HepG2 (cell line): ENCODE results near the gene TMEM59. TPM values are rescaled to one million over a fixed set of nuclear protein-coding genes. Genes with fewer than 3 reads are reported as not detected.
A peak's percentile ranks its signal among the peaks of the same experiment; 100 is the strongest.

Experiments
- AHR ChIP-seq: IDR thresholded peaks from 2 replicates; pipeline ENCODE4 v1.6.1; 2018; ENCODE audit warnings: missing genetic modification reagents, missing compliant biosample characterization
- CCAR2 ChIP-seq: fragments of 200-400 bp; formaldehyde crosslinking; optimal IDR thresholded peaks from 2 replicates; pipeline ENCODE3; 2018; ENCODE audit warnings: low read depth, mild to moderate bottlenecking, low read length, moderate library complexity
- KDM4B ChIP-seq: sonication (generic); formaldehyde crosslinking; IDR thresholded peaks from 2 replicates; pipeline ENCODE4 v1.4.0; 2020; ENCODE audit warnings: missing genetic modification reagents
- SKI ChIP-seq: fragments of 450-650 bp; IDR thresholded peaks from one replicate; pipeline ENCODE4 v1.6.1; 2018; ENCODE audit warnings: mild to moderate bottlenecking; ENCODE audit not compliant: partially characterized antibody
- TEAD2 ChIP-seq: sonication (generic); formaldehyde crosslinking; IDR thresholded peaks from 2 replicates; pipeline ENCODE4 v1.9.0; 2021; ENCODE audit warnings: missing genetic modification reagents
- ZMYM2 ChIP-seq: sonication (generic); formaldehyde crosslinking; IDR thresholded peaks from 2 replicates; pipeline ENCODE4 v1.8.0; 2022; ENCODE audit warnings: mild to moderate bottlenecking, missing genetic modification reagents
- ZNF124 ChIP-seq: sonication (generic); formaldehyde crosslinking; IDR thresholded peaks from 2 replicates; pipeline ENCODE4 v1.4.0; 2020; ENCODE audit warnings: missing genetic modification reagents
- ZNF292 ChIP-seq: sonication (generic); formaldehyde crosslinking; IDR thresholded peaks from 2 replicates; pipeline ENCODE4 v1.8.1; 2022; ENCODE audit warnings: mild to moderate bottlenecking, low read depth, missing genetic modification reagents, borderline replicate concordance
- ZNF709 ChIP-seq: sonication (generic); formaldehyde crosslinking; IDR thresholded peaks from 2 replicates; pipeline ENCODE4 v1.5.0; 2020; ENCODE audit warnings: mild to moderate bottlenecking, missing genetic modification reagents
- polyA plus RNA-seq, 8 experiments: library from polyadenylated mRNA; depleted of rRNA in 3 of 8; stranded (reverse) in 7 of 8; unstranded in 1 of 8; fragments of >200 nt; fragmentation: Illumina TruSeq in 4 of 8; extraction: Trizol in 4 of 8; gene quantifications; 2 replicates each; pipeline versions ENCODE4 v1.2.1 to v1.2.3, GENCODE V29; 2011 to 2016; ENCODE audit warnings: low read depth in 4 of 8, missing spikeins in 1 of 8, mixed read lengths in 1 of 8; ENCODE audit not compliant: insufficient read depth in 1 of 8
- total RNA-seq, 5 experiments: library from RNA; depleted of rRNA; stranded (reverse); fragments of >200 nt; fragmentation: Illumina TruSeq; extraction: Trizol; gene quantifications; 2 replicates each; pipeline ENCODE4 v1.2.3, GENCODE V29; 2016; ENCODE audit warnings: low read depth in 1 of 5
- TF ChIP-seq, protein P1 (sequence below): sonication (generic); formaldehyde crosslinking; conservative IDR thresholded peaks from 2 replicates; pipeline ENCODE4 v1.4.0; 2020; ENCODE audit warnings: mild to moderate bottlenecking, missing genetic modification reagents, moderate library complexity
- TF ChIP-seq, protein P2 (sequence below): sonication (generic); formaldehyde crosslinking; IDR thresholded peaks from 2 replicates; pipeline ENCODE4 v1.4.0; 2020; ENCODE audit warnings: missing genetic modification reagents
- TF ChIP-seq, protein P3 (sequence below): sonication (generic); formaldehyde crosslinking; IDR thresholded peaks from 2 replicates; pipeline ENCODE4 v1.5.0; 2020; ENCODE audit warnings: missing genetic modification reagents, mild to moderate bottlenecking, borderline replicate concordance
- TF ChIP-seq, protein P4 (sequence below): sonication (generic); formaldehyde crosslinking; IDR thresholded peaks from 2 replicates; pipeline ENCODE4 v1.8.1; 2023; ENCODE audit warnings: mild to moderate bottlenecking, missing genetic modification reagents
- TF ChIP-seq, protein P5 (sequence below): IDR thresholded peaks from 2 replicates; pipeline ENCODE4 v1.6.1; 2016; ENCODE audit warnings: missing biosample characterization, missing genetic modification reagents, low read depth
- TF ChIP-seq, protein P6 (sequence below): sonication (generic); formaldehyde crosslinking; IDR thresholded peaks from 2 replicates; pipeline ENCODE4 v1.5.1; 2020; ENCODE audit warnings: missing genetic modification reagents, mild to moderate bottlenecking, borderline replicate concordance
- TF ChIP-seq, protein P7 (sequence below): fragments of 450-650 bp; IDR thresholded peaks from 2 replicates; pipeline ENCODE4 v1.6.1; 2016

TMEM59 gene
- total and polyA plus RNA-seq, 2 of the 13 experiments (the other 11 are each of a cell fraction or from before 2014, with no cell fraction given): 147 to 363 TPM

DNA sequence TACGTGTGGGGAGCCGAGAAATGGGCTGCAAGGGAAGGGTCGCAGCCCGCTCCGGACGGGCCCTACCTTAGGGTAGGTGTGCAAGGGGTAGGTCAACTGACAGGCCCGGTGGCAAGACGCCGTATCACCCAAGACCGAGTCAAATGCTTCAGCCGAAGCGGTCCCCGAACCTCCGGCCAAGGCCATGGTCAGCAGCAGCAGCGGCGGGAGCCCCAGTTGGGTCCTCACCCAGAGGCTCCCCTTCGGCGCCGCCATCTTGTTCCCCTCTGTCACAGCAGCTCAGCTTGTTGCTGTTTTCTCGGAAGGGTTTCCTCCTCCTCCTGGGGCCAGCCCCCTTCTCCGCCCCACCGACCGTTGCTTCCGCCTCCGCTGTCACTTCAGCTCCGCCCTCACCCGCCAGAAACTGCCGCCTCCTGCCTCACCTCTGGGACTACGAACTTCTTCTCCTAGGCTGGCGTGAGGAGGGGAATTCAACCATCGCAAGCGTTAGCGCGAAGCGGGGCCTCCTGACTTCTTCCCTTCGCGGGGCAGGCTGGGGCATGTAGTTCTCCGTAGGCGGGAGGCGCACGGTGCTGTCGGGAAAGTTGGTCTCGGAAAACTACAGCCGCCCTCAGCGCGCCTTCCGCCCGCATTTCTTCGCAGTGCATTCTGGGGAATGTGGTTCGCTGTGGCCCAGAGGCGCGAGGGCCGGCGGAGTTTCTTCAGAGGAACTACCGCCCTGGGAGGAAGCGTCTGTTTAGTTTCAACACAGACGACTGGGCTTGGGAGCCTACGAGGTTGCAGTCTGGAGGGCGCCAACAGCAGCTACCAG, at the start of gene TMEM59, which contains the start of gene TCEANC2 (continued):
- TF ChIP-seq, protein P1, sequence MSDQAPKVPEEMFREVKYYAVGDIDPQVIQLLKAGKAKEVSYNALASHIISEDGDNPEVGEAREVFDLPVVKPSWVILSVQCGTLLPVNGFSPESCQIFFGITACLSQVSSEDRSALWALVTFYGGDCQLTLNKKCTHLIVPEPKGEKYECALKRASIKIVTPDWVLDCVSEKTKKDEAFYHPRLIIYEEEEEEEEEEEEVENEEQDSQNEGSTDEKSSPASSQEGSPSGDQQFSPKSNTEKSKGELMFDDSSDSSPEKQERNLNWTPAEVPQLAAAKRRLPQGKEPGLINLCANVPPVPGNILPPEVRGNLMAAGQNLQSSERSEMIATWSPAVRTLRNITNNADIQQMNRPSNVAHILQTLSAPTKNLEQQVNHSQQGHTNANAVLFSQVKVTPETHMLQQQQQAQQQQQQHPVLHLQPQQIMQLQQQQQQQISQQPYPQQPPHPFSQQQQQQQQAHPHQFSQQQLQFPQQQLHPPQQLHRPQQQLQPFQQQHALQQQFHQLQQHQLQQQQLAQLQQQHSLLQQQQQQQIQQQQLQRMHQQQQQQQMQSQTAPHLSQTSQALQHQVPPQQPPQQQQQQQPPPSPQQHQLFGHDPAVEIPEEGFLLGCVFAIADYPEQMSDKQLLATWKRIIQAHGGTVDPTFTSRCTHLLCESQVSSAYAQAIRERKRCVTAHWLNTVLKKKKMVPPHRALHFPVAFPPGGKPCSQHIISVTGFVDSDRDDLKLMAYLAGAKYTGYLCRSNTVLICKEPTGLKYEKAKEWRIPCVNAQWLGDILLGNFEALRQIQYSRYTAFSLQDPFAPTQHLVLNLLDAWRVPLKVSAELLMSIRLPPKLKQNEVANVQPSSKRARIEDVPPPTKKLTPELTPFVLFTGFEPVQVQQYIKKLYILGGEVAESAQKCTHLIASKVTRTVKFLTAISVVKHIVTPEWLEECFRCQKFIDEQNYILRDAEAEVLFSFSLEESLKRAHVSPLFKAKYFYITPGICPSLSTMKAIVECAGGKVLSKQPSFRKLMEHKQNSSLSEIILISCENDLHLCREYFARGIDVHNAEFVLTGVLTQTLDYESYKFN (CRISPR knock-in tag): peak; percentile 35
- peak; percentile 17; the same call in 1 of the 2 replicates for TF ChIP-seq ZNF709 (CRISPR knock-in tag)
- TF ChIP-seq ZNF124: no peak; the same call in 1 of the 2 replicates
- TF ChIP-seq, protein P2, sequence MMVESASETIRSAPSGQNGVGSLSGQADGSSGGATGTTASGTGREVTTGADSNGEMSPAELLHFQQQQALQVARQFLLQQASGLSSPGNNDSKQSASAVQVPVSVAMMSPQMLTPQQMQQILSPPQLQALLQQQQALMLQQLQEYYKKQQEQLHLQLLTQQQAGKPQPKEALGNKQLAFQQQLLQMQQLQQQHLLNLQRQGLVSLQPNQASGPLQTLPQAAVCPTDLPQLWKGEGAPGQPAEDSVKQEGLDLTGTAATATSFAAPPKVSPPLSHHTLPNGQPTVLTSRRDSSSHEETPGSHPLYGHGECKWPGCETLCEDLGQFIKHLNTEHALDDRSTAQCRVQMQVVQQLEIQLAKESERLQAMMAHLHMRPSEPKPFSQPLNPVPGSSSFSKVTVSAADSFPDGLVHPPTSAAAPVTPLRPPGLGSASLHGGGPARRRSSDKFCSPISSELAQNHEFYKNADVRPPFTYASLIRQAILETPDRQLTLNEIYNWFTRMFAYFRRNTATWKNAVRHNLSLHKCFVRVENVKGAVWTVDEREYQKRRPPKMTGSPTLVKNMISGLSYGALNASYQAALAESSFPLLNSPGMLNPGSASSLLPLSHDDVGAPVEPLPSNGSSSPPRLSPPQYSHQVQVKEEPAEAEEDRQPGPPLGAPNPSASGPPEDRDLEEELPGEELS (CRISPR knock-in tag): peak; percentile 68
- TF ChIP-seq, protein P3, sequence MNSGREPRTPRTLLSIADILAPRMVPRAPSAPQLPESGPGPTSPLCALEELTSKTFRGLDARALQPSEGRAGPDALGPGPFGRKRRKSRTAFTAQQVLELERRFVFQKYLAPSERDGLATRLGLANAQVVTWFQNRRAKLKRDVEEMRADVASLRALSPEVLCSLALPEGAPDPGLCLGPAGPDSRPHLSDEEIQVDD (CRISPR knock-in tag): no peak
- TF ChIP-seq, protein P4, sequence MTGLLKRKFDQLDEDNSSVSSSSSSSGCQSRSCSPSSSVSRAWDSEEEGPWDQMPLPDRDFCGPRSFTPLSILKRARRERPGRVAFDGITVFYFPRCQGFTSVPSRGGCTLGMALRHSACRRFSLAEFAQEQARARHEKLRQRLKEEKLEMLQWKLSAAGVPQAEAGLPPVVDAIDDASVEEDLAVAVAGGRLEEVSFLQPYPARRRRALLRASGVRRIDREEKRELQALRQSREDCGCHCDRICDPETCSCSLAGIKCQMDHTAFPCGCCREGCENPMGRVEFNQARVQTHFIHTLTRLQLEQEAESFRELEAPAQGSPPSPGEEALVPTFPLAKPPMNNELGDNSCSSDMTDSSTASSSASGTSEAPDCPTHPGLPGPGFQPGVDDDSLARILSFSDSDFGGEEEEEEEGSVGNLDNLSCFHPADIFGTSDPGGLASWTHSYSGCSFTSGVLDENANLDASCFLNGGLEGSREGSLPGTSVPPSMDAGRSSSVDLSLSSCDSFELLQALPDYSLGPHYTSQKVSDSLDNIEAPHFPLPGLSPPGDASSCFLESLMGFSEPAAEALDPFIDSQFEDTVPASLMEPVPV (CRISPR knock-in tag): peak; percentile 8; the same call in 1 of the 2 replicates
- no peak for TF ChIP-seq AHR (CRISPR knock-in tag)
- TF ChIP-seq, protein P5, sequence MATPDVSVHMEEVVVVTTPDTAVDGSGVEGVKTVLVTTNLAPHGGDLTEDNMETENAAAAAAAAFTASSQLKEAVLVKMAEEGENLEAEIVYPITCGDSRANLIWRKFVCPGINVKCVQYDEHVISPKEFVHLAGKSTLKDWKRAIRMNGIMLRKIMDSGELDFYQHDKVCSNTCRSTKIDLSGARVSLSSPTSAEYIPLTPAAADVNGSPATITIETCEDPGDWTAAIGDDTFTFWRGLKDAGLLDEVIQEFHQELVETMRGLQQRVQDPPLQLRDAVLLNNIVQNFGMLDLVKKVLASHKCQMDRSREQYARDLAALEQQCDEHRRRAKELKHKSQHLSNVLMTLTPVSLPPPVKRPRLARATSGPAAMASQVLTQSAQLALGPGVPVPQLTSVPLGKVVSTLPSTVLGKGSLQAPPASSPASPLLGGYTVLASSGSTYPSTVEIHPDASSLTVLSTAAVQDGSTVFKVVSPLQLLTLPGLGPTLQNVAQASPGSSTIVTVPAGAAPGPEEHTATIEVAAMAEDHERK (CRISPR knock-in tag): peak; percentile 81
- 0 out of 2 replicates have a peak, but pooled peaks have one; percentile 10 for TF ChIP-seq ZMYM2
- TF ChIP-seq KDM4B: 0 out of 2 replicates have a peak, but pooled peaks have one; percentile 21
- TF ChIP-seq CCAR2: no peak
- TF ChIP-seq SKI: no peak
- TF ChIP-seq, protein P6, sequence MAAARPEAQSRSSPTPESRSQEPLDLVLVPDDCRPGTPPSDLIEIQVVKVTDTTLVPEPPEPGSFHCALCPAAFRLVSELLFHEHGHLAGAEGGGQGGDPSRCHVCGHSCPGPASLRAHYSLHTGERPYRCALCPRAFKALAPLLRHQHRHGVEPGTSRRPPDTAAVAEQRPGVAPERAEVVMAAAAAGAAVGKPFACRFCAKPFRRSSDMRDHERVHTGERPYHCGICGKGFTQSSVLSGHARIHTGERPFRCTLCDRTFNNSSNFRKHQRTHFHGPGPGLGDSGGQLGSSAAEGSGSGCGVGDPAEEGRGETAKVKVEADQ (CRISPR knock-in tag): no peak
- TF ChIP-seq, protein P7, sequence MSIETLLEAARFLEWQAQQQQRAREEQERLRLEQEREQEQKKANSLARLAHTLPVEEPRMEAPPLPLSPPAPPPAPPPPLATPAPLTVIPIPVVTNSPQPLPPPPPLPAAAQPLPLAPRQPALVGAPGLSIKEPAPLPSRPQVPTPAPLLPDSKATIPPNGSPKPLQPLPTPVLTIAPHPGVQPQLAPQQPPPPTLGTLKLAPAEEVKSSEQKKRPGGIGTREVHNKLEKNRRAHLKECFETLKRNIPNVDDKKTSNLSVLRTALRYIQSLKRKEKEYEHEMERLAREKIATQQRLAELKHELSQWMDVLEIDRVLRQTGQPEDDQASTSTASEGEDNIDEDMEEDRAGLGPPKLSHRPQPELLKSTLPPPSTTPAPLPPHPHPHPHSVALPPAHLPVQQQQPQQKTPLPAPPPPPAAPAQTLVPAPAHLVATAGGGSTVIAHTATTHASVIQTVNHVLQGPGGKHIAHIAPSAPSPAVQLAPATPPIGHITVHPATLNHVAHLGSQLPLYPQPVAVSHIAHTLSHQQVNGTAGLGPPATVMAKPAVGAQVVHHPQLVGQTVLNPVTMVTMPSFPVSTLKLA: peak; percentile 70
- TF ChIP-seq TEAD2 (CRISPR knock-in tag): no peak
- TF ChIP-seq ZNF292 (CRISPR knock-in tag): no peak; the same call in 1 of the 2 replicates
